GOT3 (cell line): ENCODE data around the gene TBL1X.

ENCODE experiments used
- DNase-seq: peaks from one replicate; lab custom pipeline; 2025; ENCODE audit warnings: mixed read lengths; lab: John Stamatoyannopoulos, UW

Gene TBL1X

DNA sequence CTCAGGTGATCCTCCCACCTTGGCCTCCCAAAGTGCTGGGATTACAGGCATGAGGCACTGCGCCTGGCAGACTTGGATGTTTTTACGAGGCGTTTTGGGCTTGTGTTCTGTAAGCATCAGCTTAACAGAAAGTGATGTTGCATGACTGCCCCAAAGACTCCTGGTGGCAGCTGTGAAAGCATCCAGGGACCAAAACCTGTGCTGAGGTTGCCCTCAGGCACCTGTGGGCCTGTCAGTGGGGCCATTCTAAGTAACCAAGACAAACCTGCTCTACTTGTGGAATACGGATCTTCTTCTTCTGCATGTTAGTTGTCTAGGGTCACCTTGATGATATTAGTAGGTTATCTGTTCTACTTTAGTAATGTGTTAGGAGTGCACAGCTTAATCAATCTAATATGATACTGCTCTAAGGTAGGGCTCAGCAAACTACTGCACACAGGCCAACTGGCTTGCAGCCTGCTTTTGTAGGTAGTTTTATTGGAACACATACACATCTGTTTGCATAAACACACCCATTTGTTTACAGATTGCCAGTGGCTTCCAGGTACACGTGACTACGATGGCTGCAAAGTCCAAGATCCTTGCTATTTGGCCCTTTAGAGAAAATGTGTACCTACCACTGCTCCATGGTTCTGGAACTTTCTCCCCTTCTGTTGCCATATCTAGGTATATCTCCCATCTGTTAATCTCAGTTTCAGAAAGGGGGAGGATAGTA lies 164.1 kb downstream of the TBL1X start:
- no peak for DNase-seq

DNA sequence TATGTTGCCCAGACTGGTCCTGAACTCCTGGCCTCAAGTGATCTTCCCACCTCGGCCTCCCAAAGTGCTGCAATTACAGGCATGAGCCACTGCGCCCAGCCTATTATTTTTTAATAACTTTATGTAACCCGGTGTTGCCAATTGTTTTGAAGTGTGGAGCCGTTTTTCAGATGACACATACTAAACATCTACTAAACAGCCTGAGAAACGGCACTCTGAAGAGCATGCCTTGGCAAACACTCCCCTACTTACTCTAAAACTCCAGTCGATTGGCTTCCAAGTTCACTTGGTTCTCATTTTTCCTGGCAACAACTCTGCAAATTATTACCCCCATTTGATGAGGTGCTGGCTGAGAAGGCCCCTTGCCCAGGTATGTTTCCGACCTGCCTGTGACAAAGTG lies 169.7 kb downstream of the TBL1X start:
- no peak for DNase-seq

DNA sequence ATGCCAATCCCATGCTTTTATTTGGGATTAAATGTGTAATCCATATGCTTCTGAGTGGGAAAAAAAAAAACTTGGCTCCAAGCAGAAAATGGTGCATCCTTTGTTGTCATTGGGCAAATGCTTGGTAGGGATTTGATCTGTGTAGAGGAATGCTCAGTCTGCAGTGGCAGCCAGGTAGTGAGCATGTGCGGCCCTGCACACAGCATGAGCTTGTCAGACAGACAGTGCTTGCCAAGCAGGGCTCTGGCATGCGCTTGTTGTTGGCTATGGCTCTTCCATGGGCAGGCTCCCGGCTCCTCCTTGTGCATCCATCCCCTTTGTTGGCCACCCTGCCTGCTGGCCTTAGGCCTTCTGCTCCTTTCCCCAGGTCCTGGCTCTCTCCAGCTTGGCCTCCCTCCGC lies 170.5 kb downstream of the TBL1X start:
- DNase-seq: no peak

DNA sequence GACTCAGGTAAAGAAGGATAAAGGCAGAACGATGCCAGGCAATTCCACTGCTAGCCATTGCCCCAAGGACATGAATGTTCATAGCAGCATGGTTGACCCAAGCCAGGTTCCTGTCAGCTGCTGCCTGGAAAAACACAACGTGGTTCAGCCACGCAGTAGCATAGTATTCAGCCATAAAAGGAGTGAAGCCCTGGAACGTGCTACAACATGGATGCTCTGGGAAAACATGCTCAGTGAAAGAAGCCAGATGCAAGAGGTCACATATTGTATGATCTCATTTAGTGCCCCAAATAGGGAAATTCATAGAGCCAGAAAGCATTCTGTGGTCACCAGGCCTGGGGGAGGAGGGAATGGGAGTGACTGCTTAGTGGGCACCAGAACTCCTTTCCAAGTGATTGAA lies 170.9 kb downstream of the TBL1X start:
- no peak for DNase-seq

DNA sequence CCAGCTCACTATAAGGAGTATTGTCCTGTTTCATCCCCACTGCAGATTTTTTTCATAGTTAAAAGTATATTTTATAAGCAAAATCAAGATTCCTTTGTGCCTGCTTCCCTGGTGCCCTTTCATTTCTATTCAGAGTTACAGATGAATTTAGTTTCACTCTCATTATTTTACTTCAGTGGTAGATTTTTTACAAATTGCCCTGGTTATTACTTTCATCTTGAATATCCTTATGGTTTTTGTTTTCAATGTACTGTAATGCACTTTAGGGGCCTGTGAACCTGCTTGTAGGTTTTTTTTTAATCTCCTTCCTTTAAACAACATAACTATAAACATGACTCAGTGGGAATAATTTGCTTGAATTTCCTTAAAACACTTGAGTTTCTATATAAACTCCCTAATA lies 174.0 kb downstream of the TBL1X start:
- DNase-seq: no peak

DNA sequence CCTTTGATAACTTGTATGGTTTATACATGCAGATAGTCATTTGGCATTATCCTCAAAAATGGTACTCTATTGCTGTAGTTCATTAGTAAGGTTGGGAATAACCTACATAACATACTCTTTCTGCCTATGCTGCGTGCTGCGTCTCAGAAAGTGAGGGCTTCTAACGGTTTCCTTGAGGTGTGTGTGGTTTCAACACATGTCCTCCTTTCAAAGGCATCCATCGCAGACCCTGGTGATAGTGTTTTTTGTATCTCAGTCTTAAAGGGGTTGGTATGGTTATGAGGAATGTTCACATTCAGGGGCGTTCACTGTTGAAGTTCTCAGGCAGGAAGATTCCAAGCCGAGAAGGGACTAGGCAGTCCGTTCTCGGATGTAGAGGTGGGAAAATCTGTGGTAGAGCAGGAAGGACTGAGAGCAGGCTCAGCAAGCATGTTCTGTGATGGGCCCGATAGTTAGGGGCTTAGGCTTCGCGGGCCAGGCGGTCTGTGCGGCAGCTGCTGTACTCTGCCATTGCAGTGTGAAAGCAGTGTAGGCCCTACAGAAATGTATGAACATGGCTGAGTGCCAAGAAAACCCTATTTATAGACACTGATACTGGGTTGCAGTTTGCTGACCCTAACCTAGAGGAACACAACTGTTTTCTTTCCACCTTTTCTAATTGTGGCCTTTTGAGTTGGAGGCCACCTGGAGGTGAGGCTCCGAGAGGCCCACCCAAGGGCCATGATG lies 177.6 kb downstream of the TBL1X start:
- DNase-seq: no peak

DNA sequence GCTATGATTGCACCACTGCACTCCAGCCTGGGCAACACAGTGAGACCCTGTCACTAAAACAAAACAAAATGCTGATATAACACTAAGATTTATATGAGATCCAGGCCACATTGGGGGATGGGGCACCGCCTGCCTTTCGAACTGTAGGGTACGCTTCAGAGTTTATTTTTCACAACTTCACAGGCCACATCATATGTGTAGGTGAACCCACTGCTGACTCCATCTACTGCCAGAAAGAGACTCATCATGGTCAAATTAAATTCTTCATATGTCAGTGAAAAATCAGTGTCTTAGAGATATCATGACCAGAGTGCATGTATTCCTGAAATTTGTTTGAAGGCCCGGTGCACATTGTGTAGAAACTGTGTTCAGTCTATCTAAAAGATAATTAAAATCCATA lies 178.9 kb downstream of the TBL1X start:
- no peak for DNase-seq

DNA sequence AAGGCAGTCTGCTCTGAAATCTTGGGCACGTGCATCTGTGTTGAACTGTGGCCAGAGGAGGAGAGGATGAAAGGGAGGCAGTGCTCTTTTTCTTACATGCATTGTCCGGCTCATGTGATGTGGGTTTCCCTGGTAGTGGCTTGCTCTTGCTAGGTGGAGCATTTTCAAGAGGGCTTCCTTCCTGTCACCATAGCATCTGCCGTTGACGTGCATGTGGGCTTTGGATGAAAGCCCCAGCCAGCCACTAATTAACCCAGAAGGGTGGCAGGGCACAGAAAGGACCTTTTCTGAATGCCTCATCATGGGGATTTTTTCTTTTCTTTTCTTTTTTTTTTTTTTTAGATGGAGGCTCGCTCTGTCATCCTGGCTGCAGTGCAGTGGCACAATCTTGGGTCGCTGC lies 179.5 kb downstream of the TBL1X start:
- no peak for DNase-seq

DNA sequence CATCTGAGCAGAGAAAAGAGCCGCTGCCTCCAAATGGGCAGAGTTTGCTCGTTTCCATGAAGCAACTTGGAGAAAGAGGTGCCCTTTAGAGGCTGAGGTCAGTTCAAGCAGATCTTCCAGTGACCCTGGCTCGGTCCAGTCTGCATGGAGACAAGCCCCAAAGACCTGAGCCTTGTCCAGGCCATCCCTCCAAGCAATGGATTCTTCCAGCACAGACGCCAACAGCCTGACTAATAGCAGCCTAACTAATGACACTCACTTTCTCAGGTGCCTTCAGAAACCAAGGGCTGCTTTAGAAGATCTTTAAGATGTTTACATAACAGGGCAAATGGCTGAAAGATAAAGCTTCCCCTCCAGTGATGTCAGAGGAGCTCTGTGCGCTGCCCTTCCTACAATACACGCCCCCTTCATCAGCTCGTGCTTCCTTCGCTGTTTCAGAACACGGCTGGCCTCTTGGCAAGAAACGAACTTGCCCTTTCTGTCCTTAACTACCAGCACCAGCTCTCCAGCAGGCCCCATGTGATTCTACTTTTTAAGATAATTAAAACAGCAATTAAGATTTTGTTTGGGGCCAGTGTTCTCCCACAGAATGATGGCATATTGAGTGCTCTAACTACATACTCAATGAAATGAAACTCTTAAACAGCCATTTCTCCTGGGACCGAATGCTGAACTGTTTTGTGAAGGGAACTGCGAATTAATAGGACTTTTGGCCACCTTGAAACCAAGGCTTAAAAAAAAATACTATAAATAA lies 181.8 kb downstream of the TBL1X start:
- no peak for DNase-seq

DNA sequence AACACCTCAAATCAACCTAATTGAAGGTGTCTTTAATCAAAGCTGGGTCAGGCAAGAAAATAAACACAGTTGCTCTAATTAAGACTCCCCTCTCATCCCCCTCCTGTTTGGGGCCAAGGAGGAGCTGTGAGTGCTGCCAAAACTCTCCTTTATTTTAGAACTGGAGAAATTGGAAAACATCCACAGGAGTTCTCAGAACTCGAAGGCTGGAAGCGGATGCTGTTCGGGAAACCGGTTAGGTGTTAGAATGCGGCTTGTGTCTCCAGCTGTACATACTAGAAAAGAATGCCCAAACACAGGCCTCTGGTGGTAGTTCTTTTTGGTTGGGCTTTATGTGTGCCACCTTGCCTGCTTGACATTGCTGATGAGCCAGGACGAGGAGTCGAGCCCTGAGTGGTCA lies 182.6 kb downstream of the TBL1X start:
- no peak for DNase-seq

DNA sequence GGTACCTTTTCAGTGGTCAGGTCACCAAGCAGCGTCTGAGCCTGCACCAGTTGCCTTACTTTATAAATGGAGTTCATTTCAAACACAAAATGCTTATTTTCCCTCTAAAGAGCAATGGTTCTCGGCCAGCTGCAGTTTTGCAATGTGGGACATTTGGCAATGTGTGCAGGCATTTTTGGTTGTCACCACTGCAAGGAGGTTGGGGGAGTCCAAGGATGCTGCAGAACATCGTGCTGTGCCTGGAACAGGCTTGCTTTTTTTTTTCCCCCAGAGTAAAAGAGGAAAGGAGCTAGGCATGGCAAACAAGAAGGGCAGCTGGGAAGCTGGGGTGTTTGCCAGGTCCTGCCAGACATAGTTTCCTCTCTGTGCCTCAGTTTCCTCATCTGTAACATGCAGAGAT lies 185.2 kb downstream of the TBL1X start:
- no peak for DNase-seq

DNA sequence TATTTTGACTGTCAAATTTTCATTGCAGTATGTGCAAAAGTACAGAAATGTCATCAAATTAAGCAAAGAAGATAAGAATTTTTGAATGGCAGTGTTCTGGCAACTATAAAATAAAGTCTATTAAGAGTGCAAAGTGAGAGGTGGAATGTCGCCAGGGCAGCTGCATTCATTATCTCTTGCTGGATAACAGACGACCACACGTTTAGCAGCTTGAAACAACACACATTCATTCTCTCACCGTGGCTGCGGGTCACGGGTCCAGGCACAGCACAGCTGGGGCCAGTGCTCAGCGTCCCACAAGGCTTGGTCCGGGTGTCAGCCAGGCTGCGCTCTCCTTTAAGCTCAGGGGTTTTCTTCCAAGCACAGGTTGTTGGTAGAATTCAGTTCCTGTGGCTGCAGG lies 186.9 kb downstream of the TBL1X start:
- DNase-seq: no peak

DNA sequence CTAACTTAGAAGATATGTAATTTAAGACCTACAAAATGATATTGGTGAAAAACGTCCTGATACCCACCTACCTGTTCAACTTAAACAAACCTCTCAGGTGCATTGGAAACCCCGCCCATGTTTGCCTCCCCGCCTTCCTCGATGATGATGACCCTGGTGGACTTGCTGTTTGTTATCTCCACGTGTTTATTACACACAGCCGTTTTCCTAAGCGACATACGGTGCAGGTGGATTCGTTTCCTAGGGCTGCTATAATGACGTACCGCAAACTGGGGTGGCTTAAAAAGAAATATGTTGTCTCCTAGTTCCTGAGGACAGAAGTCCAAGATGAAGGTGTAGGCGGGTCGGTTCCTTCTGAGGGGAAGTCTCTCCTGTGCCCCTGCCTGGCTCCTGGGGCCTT lies 190.1 kb downstream of the TBL1X start:
- DNase-seq: no peak

DNA sequence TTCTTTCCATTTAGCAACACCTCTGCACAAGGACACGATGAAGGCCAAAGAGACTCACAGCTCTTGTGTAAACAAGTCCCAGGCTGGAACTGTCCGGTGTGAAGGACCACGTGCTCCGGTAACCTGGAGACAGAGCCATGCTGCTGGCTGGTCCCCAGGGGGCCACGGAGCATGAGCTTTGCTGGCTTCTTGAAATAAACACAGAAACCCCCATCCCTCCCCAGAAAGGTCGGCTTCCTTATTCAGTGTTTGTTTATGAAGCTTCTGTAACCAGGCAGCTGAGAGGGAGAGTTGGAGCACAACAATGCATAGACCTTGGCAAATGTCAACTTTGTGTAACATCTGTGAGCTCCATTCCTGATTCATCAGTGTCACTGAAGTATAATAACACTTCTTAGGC lies 191.4 kb downstream of the TBL1X start:
- no peak for DNase-seq

DNA sequence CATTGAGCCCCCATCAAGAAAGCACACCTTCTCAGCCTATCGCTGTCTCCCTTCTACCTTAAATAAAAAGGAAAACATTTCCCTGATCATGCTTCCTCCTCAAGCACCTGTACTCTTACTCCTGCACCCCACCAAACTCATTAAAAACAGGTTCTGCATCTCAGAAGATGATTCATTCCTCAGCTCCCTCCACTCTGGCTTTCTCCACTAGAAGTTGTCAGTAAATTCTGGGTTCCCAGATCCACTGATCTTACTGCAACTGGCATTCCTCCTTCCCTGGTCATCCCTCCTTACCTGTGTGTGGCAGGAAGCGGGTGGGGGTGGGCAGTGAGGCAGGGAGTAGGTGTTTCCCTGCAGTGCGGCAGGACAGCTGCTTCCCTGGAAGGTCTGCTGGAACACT lies 192.0 kb downstream of the TBL1X start:
- no peak for DNase-seq

DNA sequence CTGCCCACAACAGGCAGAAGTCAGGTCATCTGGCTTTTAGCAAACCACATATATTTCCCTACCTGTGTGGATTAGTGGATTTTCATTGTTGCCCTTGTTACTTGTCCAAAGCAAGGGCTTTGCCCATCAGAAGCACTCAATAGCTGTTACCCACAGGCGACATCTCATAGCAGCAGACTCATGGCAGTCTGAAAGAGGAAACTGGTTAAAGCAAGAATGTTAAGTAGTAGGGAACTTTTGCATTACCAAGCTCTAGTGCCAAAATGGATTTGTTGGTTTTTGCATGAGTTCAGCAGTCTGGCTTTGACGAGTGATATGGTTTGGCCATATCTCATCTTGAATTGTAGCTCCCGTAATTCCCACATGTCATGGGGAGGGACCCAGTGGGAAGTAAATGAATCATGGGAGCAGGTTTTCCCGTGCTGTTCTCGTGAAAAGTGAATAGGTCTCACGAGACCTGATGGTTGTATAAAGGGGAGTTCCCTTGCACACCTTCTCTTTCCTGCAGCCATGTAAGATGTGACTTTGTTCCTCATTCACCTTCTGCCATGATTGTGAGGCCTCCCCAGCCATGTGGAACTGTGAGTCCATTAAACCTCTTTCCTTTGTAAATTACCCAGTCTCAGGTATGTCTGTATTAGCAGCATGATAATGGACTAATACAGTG lies 192.9 kb downstream of the TBL1X start:
- DNase-seq: no peak

DNA sequence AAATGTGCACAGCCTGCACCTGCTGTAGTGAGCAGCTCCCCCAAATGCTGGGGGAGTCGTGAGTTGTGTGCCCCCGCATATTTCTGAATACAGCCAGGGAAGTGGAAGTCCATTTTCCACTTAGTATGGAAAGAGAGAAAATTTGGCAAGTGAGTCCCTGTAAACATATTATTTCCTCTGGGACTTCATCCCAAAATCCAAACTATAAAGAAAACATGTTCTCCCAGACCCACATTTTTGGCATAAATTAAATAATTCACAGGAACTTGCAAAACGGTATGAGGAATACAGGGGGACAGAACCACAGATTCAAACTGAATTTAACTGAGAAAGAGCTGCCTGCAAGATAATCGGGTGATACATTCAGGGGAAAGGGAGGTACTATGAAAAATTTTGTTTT lies 193.6 kb downstream of the TBL1X start:
- no peak for DNase-seq

DNA sequence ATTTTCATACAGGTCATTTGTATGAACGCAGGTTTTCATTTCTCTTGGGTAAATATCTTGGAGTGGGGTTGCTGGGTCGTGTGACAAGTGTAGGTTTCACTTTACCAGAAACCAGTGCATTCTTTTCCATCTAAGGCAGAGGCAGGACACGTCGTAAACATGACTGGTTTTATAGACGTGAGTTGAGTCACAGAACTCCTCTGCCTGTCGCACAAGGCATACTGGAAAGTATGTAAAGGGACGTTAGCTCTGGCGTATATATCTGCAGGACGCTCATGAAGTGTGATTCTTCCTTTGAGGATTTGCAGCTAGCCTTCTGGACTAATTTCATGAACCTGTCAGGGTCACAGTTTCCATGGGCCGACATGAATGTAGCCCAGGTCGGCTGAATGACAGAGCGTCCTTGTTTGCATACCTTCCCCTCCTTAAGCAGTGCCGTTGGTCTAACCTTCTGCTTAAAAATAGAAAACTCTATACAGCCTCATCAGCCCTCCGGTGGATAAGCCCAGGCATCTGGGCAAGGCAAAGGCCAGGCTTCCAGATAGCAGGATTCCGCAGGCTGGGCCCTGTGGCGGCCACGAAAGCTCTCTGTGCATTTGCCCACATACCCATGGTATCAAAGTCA lies 194.8 kb downstream of the TBL1X start:
- DNase-seq: no peak

DNA sequence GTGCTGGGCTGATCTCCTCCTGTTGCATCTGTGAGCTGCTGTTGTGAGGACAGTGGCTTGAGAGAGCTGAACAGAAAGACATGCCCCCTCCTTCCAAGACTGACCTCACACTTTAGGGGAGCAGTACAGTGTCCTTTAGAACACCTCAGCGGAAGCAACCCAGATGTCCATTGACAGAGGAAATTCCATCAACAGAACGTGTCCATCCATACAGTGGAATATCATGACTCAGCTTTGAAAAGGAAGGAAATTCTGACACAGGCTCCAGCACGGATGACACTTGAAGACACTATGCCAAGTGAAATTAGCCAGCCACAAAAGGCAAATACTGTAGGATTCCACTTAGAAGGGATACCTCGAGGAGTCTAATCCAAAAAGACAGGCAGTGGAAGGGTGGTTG lies 197.3 kb downstream of the TBL1X start:
- DNase-seq: no peak

DNA sequence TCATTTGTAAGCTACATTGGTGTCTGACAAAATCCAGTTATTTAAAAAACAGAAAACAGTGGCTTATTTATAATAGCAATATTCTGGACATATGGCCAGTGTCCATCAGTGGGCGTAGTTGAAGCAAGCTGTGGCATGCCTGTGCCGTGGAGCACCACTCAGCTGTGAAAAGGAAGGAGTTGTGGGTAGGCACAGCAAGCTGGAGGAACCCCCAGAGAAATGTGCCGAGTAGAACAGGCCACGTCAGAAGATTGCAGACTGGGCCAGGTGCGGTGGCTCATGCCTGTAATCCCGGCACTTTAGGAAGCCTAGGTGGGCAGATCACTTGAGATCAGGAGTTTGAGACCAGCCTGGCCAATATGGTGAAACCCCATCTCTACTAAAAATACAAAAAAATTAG lies 198.4 kb downstream of the TBL1X start:
- DNase-seq: no peak

DNA sequence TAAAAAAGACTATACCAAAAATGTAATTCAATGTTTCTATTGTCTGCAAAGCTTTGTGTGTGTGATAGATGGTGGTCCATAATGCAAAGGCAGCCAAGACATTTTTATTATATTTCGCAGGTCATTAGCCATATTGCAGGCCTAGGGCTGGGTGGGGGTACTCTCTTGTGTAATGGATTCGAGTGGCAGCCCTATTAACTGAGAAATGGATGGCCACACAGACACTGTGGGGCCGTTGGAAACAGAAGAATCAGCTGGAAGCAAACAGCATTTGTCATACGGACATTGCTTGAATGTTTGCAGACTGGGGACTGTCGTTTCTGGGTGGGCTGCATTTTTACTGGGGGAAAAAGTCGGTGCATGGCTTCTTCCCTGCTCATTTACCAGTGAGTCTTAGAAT lies 199.4 kb downstream of the TBL1X start:
- no peak for DNase-seq

DNA sequence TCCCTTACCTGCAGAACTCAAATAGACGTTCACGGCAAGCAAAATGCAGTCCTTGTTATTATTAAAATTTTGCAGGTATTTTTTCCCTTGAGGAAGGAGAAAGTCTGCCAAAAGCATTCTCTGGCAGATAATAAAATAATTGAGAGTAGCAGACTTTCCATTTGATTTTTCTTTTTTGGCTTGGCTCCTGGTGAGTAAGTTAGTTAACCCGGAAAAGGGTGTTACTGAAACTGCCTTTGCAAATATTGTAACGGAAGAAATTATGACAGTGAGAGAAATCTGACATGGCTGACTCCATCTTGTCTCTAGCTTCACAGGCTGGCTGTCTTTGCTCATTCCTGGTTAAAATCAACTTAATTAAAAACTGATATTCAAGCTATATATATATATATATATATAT lies 200.3 kb downstream of the TBL1X start:
- DNase-seq: no peak
